Endometrial microvascular endothelial cells (primary cell): ENCODE data around the gene GABBR2. TPM values are rescaled to one million over a fixed set of nuclear protein-coding genes. Genes with fewer than 3 reads are reported as not detected.
"Not testable (repeated sequence)": the region's sequence is repeated elsewhere in the genome, so short reads cannot be mapped to it uniquely, and the experiment has no call there.

Source experiments
- in situ Hi-C: cut with HindIII; loops from 2 replicates; pipeline ENCODE4 v1.10.0; 2017; ENCODE audit warnings: low sequenced_read_pairs, low pct_unique_long_range_greater_than_20kb; ENCODE audit errors: inconsistent ontology term
- total RNA-seq: library from RNA; depleted of rRNA; stranded (reverse); fragments of >200 nt; gene quantifications from one replicate; pipeline ENCODE4 v1.2.3, GENCODE V29; 2015; ENCODE audit errors: inconsistent ontology term

The GABBR2 gene
- total RNA-seq, 1 donor from 2014 or later: 17.3 TPM

DNA sequence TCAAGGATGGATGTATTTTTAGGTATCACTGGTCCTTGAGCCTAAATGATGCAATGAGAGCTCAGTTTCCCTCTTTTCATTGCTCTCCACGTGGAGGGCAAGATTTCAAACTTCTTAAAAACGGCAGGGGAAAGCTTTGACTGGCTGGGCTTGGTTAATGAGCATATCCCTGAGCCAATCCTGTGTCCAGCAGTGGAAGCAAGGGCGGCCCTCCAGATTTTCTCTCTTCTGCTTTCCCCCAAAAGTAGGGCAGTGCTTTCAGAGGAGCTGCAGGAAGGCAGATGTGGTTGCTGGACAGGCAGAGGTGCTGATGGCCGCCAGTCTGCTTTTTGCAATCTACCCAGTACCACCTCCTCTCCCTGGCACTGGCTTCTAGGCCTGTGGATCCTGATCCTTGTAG is 423.3 kb downstream of the GABBR2 start:
- in situ Hi-C loops: no loop called here

DNA sequence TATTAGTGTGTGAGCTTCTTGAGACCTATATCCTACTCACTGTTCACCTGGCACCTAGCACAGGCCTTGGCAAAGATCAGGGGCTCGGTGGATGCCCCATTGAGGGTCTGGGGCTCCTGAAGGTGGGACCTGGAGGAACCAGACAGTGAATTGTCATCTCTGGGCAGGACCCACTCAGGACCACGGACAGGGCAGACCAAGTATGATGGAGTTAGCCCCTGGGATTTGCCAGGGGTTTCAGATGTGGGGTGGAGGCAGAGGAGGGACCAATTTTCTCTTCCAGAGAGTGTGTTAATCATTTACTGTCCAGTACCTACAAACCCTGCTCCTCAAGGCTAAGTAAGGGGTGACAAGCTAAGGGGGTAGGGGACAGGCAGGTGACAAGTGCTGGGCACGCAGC is 424.0 kb downstream of the GABBR2 start:
- in situ Hi-C loops: no loop called here

DNA sequence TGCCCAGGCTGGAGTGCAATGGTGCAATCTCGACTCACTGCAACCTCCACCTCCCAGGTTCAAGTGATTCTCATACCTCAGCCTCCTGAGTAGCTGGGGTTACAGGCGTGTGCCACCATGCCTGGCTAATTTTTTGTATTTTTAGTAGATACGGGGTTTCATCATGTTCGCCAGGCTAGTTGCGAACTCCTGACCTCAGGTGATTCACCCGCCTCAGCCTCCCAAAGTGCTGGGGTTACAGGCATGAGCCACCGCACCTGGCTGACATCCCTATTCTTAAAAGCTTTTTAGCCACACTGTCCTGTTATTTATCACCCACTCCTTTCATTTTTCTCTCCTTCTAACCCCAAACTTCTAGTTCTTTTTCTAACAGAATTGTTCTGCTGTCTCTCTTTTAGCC is 425.6 kb downstream of the GABBR2 start:
- in situ Hi-C loops: not testable (repeated sequence)

DNA sequence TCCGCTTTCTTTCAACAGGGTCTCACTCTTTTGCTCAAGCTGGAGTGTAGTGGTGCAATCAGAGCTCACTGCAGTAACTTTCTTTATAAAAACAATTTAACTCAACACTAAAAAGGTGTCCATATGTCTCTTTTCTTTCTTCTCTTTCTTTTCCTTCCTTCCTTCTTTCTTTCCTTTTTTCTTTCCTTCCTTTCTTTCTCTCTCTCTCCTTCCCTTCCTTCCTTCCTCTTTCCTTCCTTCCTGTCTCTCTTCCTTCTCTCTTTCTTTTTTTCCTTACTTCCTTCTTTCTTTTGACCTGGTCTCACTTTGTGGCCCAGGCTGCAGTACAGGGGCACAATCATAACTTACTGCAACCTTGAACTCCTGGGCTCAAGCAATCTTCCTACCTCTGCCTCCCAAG is 427.5 kb downstream of the GABBR2 start:
- in situ Hi-C loops: no loop called here

DNA sequence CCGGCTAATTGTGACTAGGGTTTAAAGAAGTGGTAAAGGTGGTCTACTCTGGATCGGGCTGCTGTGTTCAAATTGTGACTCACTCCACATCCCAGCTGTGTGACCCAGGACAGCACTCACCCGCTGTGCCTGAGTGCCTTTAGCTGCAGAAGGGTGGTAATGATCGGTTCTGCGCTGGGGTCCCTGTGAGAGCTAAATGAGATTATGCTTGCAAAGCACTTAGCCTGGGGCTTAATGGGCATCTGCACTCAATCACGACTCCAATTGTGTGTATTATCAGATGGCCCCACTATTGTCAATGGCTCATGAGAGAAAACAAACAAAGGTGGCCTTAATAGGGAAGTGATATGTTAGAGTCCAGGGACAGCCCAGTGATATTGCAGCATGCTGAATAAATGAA is 428.2 kb downstream of the GABBR2 start:
- in situ Hi-C loops: no loop called here

DNA sequence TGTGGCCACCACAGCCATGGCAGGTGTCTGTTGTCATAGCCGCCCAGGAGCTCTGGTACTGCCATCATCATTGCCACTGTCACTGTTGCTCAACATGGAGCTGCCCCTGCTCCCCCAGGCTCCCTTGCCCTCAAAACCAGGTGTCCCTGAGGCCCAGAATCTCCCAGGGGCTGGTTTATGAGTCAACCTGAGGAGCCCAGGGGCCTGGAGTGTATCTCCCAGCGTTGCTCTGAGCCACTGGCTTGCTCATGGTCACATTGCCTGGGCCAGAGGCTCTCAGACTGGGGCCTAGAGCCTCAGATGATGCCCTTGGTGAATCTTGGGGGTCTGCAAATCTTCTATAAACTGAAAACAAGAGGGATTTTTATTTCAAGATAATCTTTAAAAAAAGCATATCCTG is 428.6 kb downstream of the GABBR2 start:
- in situ Hi-C loops: no loop called here

DNA sequence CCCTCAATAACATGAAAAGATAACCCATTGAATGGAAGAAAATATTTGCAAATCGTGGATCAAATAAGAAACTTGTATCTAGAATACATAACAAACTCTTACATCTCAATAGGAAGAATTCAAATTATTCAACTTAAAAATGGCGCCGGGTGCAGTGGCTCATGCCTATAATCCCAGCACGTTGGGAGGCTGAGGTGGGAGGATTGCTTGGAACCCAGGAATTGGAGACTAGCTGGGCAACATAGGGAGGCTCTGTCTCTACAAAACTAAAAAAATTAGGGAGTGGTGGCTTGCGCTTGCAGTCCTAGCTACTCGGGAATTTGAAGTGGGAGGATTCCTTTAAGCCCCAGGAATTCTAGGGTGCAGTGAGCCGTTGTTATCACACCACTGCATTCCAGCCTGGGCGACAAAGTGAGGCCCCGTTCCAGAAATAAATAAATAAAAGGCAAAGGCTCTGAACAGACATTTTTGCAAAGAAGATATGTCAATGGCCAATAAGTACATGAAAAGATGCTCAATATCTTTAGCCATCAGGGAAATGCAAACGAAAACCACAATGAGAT is 431.7 kb downstream of the GABBR2 start:
- in situ Hi-C loops: no loop called here

DNA sequence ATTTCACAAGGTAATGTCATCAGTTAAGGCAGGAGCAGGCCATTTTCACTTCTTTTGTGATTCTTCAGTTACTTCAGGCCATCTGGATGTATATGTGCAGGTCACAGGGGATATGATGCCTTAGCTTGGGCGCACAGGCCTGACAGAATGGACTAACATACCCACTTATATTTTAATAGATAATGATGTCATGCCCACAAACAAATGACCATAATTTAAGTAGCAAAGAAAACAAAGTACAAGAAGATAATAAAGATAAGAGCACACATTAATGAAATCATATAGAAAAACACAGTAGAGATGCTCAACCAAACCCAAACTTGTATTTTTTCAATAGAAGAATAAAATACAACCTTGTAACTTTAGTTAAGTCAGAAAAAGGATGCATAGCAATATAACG is 433.6 kb downstream of the GABBR2 start:
- in situ Hi-C loops: no loop called here

DNA sequence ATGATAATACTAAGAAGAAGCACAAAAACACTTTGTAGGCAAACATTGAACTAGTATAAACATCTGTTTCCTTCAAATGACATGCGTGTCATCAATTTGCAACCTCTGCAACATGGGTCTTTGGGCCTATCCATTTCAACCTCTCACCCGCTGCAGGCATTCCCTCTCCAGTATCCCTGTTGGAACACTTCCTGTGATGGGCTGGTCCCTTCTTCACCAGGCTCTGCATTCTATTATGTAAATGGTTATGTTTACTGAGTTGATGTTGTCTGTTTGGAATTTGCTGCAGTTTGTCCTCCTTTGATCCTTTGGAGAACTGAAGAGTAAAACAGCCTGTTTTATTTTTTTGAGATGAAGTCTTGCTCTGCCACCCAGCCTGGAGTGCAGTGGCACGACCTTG is 436.7 kb downstream of the GABBR2 start:
- in situ Hi-C loops: no loop called here

DNA sequence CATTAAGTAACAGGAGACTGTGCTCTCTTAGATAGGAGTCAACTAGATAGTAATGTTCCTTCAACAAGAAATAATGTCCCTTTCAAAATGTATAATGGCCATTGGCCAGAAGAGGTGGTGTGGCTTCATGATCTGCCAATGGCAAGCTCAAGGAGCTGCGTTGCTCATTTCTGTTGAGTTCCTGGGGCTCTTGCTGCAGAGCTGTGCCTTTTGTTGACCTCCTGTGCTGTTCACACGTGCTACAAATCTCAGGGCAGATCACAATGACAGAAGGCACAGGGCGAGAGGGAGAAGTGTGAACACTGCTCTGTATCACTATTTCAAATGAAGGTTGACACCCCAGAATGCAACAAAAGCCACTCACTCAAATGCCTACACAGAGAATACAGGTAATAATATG is 437.3 kb downstream of the GABBR2 start:
- in situ Hi-C loops: no loop called here

DNA sequence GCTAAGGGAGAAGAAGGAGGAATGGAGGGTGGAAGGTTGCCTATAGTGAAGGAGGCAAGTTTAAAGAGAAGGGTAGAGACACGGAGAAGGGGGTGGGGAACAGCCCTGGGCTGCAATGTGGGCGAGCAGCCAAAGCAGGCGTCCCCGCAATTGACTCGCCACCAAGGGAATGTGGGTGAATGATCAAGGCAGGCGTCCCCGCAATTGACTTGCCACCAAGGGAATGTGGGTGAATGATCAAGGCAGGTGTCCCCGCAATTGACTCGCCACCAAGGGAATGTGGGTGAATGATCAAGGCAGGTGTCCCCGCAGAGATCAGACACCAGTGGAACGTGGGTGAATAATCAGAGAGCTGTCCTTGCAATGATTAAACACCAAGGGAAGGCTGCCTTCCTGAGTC is 438.5 kb downstream of the GABBR2 start:
- in situ Hi-C loops: not testable (repeated sequence)

DNA sequence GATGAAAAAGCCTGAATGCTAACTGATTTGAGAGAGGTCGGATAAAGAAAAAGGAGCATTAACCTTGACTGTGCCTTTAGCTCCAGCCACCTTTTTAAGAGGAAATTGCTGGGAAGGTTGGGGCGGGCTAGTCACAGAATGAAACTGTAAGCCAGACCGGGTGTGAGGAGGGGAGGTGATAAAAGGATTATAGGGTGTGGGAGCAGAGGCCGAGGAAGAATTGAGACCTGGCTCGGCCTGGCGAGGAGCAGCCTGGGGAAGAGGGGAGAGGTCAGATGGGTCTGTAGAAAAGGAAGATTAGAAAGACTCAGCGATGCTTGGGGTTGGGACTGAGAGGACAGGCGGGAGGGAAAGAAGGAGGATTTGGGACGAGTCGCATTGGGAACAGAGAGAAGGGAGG is 439.1 kb downstream of the GABBR2 start:
- in situ Hi-C loops: not testable (repeated sequence)

DNA sequence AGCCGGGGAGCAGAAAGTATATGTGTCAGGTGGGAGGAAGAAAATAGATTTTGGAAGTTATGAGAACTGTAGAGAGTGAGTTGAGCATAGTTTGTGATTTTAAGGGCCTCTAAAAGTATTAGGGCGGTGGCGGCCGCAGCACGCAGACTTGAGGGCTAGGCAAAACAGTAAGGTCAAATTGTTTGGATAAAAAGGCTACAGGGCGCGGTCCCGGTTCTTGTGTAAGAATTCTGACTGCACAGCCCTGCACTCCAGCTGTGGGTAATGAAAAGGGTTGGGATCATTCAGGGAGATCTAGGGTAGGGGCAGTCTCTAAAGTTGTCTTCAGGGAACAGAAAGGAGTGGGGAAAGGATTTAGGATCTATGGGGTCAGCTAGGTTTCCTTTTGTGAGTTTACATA is 441.2 kb downstream of the GABBR2 start:
- in situ Hi-C loops: not testable (repeated sequence)

DNA sequence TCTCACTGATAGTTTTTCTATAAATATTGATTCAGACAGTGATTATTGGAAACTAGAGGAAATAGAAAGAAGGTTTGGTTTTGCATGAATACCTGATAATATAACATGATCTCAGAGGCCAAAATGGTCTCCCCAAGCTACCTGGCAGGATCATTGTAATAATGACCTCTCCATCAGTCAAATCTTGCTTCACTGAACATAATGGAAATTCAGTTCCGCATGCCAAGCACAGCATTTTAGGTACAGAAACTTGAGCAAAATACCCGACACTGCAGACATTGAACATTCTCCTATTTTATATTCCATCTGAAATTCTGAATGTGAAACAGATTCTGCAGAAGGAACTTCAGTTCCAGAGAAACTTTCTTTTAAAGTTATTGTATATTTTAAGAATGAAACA is 444.2 kb downstream of the GABBR2 start:
- in situ Hi-C loops: no loop called here

DNA sequence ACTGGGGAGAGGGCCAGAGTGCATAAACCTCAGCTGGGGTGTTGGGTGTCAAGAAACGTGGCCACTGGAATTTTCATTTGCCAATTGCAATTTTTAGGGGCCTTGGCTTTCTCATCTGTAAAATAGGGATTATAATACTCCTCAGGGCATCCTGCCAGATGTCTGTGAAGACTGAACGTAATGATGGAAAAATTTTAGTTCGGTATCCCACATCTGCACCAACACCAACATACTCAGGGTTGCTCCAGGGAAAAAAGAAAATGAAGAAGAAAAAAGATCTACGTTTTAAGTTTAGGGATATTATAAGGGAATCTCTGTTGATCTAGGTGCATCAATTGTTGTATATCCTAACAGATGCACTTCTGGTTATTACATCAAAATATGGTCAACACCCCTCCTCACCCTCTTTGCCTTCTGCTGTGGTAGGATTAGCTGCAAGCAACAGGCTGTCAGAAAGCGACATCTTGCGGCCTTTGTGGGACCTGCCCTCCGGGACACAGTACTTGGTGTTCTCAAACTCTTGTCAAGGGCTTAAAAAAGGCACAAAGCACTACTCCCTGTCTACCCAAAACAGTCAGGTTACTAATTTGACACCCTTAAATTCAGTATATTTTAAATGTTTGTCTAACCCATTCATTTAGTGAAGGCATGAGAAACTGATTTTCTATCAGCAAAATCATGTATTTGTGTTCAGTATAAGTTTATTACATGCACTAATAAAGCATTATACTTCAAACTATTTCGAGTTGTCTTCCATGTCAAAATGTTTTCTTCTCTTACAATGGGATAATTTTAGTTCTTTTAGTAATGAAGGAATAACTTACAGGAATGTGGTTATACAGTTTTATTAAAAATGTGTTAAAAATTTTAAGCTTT is 445.0 kb downstream of the GABBR2 start:
- in situ Hi-C loops: no loop called here

DNA sequence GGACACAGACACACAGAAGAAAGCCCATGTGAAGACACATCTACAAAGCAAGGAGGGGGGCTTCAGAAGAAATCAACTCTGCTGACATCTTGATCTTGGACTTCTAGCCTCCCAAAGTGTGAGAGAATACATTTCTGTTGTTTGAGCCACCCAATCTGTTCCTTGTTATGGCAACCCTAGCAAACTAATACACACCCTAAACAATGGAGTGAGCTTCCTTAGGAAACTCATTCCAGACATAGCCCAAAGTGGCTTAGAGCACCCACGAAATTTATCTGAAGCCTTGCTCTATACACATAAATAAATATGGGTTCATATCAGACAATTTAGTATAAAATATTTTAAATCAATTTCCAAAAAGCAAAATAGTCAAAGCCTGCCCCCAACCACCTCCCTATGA is 445.7 kb downstream of the GABBR2 start:
- in situ Hi-C loops: no loop called here

DNA sequence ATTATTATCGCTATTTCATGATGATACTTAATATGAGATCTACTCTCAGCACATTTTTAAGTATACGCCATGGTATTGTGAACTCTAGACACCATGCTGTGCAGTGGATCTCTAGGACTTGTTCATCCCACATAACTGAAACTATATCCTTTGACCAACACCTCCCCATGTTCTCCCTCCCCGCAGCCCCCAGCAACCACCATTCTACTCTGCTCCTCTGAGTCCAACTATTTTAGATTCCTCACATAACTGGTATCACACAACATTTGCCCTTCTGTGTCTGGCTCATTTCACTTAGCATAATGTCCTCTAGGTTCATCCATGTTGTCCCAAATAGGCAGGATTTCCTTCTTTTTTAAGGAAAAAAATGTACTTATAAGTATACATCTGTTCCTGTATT is 446.7 kb downstream of the GABBR2 start:
- in situ Hi-C loops: no loop called here

DNA sequence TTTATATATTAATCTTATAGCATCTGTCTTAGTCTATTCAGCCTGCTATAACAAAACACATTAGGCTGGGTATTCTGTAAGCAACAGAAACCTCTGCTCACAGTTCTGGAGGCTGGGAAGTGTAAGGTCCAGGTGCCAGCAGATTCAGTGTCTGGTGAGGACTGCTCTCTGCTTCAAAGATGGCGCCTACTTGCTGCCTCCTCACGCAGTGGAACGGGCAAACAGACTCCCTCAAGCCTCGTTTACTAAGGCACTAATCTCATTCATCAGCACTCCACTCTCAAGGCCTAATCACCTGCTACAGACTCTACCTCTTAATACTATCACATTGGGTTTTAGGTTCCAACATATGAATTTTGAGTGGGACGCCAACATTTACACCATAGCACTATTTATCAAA is 448.1 kb downstream of the GABBR2 start:
- in situ Hi-C loops: no loop called here

DNA sequence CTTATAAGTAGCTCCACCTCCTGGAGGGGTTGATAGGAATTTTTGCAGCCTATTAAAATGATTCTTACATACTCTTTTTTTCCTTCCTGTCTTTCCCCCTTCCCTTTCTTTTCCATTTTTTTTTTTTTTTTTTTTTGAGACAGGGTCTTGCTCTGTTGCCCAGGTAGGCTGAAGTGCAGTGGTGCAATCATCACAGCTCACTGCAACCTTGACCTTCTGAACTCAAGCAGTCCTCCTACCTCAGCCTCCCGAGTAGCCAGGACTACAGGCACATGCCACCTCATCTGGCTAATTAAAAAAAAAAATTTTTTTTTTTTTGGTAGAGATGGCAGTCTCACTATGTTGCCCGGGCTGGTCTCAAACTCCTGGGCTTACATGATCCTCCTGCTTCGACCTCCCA is 448.9 kb downstream of the GABBR2 start:
- in situ Hi-C loops: no loop called here

DNA sequence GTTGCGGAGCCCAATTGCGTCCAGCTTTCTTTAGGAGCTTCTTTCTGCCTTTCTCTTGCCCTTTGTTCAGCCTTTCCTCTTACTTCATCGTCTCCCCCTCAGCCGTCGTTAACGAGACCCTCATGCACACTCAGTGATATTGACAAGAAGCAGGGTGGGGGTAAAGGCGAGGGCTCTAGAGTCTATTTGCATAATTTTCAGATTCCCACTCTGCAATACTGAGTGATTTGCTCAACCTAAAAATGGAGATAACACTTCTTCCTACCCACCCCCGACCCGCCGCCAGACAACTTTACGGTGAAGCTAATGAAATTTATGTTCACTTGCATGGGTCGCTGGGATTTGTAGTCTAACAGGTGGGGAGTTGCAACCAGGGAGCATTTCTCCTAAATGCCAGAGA is 452.0 kb downstream of the GABBR2 start:
- in situ Hi-C loops: no loop called here
